Large intestine (tissue), 3 donors: ENCODE results near the gene SYT15. TPM values are rescaled to one million over a fixed set of nuclear protein-coding genes. Genes with fewer than 3 reads are reported as not detected.

Experiments
- DNase-seq, 2 donors: peaks; one replicate each; pipeline versions ENCODE4 v3.0.0 to v3.0.0-alpha.2; 2013
- H3K27ac ChIP-seq: one replicate; pipeline ENCODE4 v1.5.1; 2013; ENCODE audit warnings: low read length
- H3K27me3 ChIP-seq: 2 replicates; pipeline ENCODE4 v1.6.1; 2013; ENCODE audit warnings: low read length; ENCODE audit not compliant: control insufficient read depth, insufficient read depth
- H3K36me3 ChIP-seq: 2 replicates; pipeline ENCODE4 v1.6.1; 2013; ENCODE audit warnings: low read length; ENCODE audit not compliant: control insufficient read depth, insufficient read depth
- H3K4me1 ChIP-seq: one replicate; pipeline ENCODE4 v1.6.1; 2013; ENCODE audit warnings: low read length; ENCODE audit not compliant: control insufficient read depth, insufficient read depth
- H3K4me3 ChIP-seq: one replicate; pipeline ENCODE4 v1.5.1; 2013; ENCODE audit warnings: low read length
- H3K9me3 ChIP-seq: one replicate; pipeline ENCODE4 v1.6.1; 2013; ENCODE audit warnings: mild to moderate bottlenecking, low read depth, low read length, moderate library complexity; ENCODE audit not compliant: control insufficient read depth
- WGBS: methylation state at CpG from one replicate; pipeline ENCODE4 v1.1.5; 2013; ENCODE audit warnings: low lambda C conversion rate; ENCODE audit not compliant: insufficient coverage; 5-methylcytosine and 5-hydroxymethylcytosine counted together
- polyA plus RNA-seq: library from polyadenylated mRNA; unstranded; fragments of 120-200 nt; gene quantifications from one replicate; pipeline ENCODE4 v1.2.1, GENCODE V29; 2013

The SYT15 gene
- polyA plus RNA-seq, 1 donor: 2.5 TPM

- no peaks in the 10 kb centered on the region for H3K27me3 ChIP-seq
- 94% methylated on average over 3 of the region's 3 CpGs for WGBS
- H3K36me3 ChIP-seq: no peaks in the 10 kb centered on the region
- H3K27ac ChIP-seq: peak overlapping the region; percentile 79
- no peak overlapping the region for H3K4me3 ChIP-seq
- no peak for DNase-seq
- peaks cover 22% of the 10 kb centered on the region for H3K4me1 ChIP-seq
- H3K9me3 ChIP-seq: no peaks in the 10 kb centered on the region
Observed at GRCh38 chr10:46538717-46539426, 40.1 kb upstream of the SYT15 start.

DNA sequence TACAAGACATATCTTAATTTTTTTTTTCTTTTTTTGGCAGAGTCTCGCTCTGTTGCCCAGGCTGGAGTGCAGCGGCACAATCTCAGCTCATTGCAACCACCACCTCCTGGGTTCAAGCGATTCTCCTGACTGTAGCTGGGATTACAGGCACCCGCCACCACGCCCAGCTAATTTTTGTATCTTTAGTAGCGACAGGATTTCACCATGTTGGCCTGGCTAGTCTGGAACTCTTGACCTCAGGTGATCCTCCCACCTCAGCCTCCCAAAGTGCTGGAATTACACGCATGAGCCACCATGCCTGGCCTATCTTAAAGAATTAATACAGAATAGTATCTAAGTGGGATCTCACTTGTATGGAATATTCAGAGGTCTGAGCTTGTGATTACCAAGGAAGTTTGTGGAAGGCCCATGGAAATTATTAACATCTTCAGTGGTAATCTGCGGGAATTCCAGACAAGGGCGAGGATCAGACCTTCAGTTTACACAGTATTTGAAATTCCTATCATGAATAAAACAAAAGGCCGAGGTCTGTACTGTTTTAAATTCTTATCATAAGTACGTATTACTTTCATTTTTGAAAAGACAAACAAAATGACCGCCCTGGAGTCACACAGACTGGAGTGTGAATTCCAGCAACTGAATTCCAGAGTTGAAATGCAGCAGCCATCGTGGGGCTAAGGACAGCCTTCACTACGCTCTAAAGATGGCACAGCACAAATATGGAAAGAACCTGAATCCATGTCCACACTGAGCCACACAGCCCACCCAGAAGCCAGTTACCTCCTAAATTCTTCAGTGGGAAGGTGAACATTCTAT, 39.1 kb upstream of the SYT15 start:
- Histone ChIP-seq H3K4me3 (no peak overlapping the region), H3K27me3 (no peaks in the 10 kb centered on the region), H3K9me3 (no peaks in the 10 kb centered on the region), H3K36me3 (no peaks in the 10 kb centered on the region), H3K4me1 (peaks cover 22% of the 10 kb centered on the region), H3K27ac (peak overlapping the region; percentile 79)
- 16% methylated on average over 8 of the region's 14 CpGs for WGBS
- peak; percentile 86 to 97 for DNase-seq

- 98% methylated on average over 7 of the region's 8 CpGs for WGBS
- peak overlapping the region; percentile 33 for H3K4me3 ChIP-seq
- DNase-seq: no peak
- H3K9me3 ChIP-seq: no peaks in the 10 kb centered on the region
- H3K27me3 ChIP-seq: no peaks in the 10 kb centered on the region
- peaks cover 22% of the 10 kb centered on the region for H3K4me1 ChIP-seq
- H3K36me3 ChIP-seq: no peaks in the 10 kb centered on the region
- peak overlapping the region; percentile 79 for H3K27ac ChIP-seq
Observed at GRCh38 chr10:46540412-46541016, 38.4 kb upstream of the SYT15 start.

DNA sequence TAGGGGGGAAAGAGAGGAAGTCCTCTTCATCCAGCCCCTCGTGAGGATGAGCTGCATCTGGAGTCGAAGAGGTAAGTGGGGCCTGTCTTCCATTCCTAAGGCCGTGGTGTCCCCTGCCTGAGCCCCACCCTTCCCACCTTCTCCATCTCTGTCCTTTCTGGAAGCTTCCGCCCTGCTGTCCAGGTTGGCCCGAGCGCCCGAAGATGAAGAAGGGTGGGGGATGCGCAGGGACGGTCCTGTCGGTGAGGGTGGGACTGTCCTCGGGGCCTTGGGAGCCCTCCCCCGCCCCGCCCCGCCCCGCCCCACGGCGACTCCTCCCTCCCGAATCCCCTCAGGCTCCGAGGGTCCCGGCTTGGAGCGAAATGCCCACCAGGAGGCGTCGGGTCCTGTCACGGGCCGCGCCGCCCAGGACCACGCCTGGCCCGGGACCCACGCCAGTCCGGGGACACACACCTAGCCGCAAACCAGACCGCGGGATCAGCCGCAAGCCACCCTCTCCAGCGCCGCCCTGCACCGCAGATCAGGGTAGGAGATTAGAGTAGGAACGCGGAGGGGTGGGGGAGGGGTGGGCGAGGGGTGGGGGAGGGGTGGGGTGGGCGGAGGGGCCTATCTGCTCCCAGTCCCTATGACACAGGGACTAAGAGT, 37.8 kb upstream of the SYT15 start:
- no peaks in the 10 kb centered on the region for H3K9me3 ChIP-seq
- no CpG with 5 or more reads among the region's 42 CpGs for WGBS
- peaks cover 22% of the 10 kb centered on the region for H3K4me1 ChIP-seq
- peak overlapping the region; percentile 79 for H3K27ac ChIP-seq
- peak overlapping the region; percentile 33 for H3K4me3 ChIP-seq
- peak in 1 of 2 donors; percentile 64 for DNase-seq
- H3K27me3 ChIP-seq: no peaks in the 10 kb centered on the region
- no peaks in the 10 kb centered on the region for H3K36me3 ChIP-seq

DNA sequence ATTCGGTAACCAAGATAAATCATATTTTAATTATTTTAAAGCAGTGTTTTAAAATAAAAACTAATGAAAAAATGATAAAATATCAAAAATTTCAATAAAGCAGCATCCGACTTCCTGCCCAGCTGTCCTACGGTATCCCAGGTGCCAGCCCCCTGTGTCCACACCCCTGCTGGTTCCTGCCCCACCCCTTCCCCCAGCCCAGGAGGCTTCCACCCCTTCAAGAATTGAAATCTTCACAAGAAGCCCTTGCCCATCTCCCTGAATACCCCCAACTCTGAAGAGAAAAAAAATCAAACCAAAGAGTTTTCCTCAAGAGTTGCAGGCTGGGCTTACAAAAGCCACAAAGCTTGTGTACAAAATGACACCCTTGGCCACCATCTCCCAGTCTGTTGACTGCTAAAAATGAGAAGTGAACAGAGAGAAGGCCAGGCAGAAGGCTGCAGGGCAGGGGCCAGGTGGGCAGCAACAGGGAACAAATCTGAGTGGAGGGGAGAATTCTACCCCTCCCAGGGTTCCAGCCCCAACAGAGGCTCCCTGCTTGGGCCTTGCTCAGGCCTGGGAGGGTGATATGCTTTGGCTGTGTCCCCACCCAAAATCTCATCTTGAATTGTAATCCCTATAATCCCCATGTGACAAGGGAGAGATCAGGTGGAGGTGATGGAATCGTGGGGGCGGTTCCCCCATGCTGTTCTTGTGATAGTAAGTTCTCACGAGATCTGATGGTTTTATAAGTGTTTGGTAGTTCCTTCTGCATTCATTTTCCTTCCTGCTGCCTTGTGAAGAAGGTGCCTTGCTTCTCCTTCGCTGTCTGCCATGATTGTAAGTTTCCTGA, 37.0 kb upstream of the SYT15 start:
- 84% methylated on average over 5 of the region's 7 CpGs for WGBS

GRCh38 chr10:46542567-46543465, 36.1 kb upstream of the SYT15 start:
- H3K9me3 ChIP-seq: no peaks in the 10 kb centered on the region
- no peaks in the 10 kb centered on the region for H3K36me3 ChIP-seq
- H3K27ac ChIP-seq: no peak overlapping the region
- DNase-seq: no peak
- no peak overlapping the region for H3K4me3 ChIP-seq
- H3K27me3 ChIP-seq: no peaks in the 10 kb centered on the region
- WGBS: 88% methylated on average over 5 of the region's 7 CpGs
- peaks cover 22% of the 10 kb centered on the region for H3K4me1 ChIP-seq

More for the DNA sequence above, 37.0 kb upstream of the SYT15 start:
- Histone ChIP-seq H3K4me1 (peaks cover 22% of the 10 kb centered on the region), H3K4me3 (no peak overlapping the region), H3K9me3 (no peaks in the 10 kb centered on the region), H3K36me3 (no peaks in the 10 kb centered on the region), H3K27me3 (no peaks in the 10 kb centered on the region), H3K27ac (no peak overlapping the region)
- DNase-seq: no peak

- no peak for DNase-seq
- Histone ChIP-seq H3K36me3 (no peaks in the 10 kb centered on the region), H3K9me3 (no peaks in the 10 kb centered on the region), H3K4me3 (no peak overlapping the region), H3K27ac (no peak overlapping the region), H3K4me1 (peaks cover 22% of the 10 kb centered on the region), H3K27me3 (no peaks in the 10 kb centered on the region)
- 93% methylated on average over 10 of the region's 14 CpGs for WGBS
Observed at GRCh38 chr10:46543466-46544377, 35.2 kb upstream of the SYT15 start.

DNA sequence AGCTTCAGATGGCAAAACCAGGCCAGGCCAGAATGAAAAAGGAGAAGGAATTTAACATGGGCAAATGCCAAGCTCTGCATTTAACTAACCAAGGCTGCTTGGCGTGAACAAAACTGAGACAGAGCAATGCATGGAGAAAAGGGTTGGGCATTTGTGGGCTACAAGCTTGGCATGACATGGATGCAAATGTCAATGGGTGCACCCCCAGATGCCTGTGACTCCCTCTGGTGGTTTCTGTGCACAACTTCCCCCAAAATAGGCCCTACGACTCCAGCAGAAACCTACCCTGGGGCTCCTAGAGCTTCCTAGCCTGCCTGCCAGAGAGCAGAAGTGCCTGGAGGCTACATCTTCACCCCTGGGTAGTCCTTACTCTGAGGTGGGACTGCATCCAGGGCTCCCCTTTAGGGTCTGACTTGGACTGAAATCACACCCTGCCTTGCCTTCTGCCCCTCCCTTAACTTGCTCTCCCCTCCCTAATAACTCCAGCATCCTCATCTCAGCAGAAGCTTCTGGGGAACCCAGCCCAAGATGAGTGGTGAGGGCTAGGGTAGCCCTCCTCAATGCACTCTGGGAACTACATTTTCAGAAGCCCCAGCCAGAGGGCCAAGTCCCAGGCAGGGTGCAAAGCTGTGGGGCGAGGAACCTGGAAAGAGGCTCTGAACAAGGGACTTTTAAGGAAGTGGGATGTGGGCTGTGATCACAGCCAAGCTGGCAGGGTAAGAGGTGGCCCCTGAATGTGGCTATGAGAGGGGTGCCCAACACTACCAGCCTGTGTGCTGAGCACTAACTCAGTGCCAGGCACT, 33.7 kb upstream of the SYT15 start:
- Histone ChIP-seq H3K27ac (no peak overlapping the region), H3K4me1 (peaks cover 9% of the 10 kb centered on the region), H3K36me3 (peaks cover 4% of the 10 kb centered on the region), H3K27me3 (no peaks in the 10 kb centered on the region), H3K9me3 (peaks cover 3% of the 10 kb centered on the region), H3K4me3 (no peak overlapping the region)
- 100% methylated on average over 2 of the region's 3 CpGs for WGBS
- DNase-seq: no peak
